Ascending aorta (tissue), 2 donors: ENCODE results near the gene TEX51. TPM values are rescaled to one million over a fixed set of nuclear protein-coding genes. Genes with fewer than 3 reads are reported as not detected.

Source experiments
- DNase-seq, 2 donors: peaks; one replicate each; pipeline ENCODE4 v3.0.0-alpha.2; 2019; ENCODE audit warnings: low spot score in 2 of 2
- H3K27ac ChIP-seq, 2 donors: fragments of 200-600 bp; sonication (generic); one replicate each; pipeline ENCODE4 v1.5.1; 2016 to 2017; ENCODE audit warnings: mild to moderate bottlenecking in 1 of 2
- H3K27me3 ChIP-seq: fragments of 200-600 bp; sonication (generic); one replicate; pipeline ENCODE4 v1.5.1; 2017
- H3K36me3 ChIP-seq, 2 donors: fragments of 200-600 bp; sonication (generic); one replicate each; pipeline ENCODE4 v1.5.1; 2016
- H3K4me1 ChIP-seq, 2 donors: fragments of 200-600 bp; sonication (generic); one replicate each; pipeline ENCODE4 v1.5.1; 2016 to 2017; ENCODE audit warnings: mild to moderate bottlenecking in 1 of 2
- H3K4me3 ChIP-seq, 2 donors: fragments of 200-600 bp; sonication (generic); one replicate each; pipeline ENCODE4 v1.5.1; 2016 to 2017; ENCODE audit warnings: mild to moderate bottlenecking in 1 of 2
- H3K9me3 ChIP-seq, 2 donors: fragments of 200-600 bp; sonication (generic); one replicate each; pipeline ENCODE4 v1.5.1; 2016
- intact Hi-C: fragments of 100-400 bp; cut with DNase I; formaldehyde crosslinking; loops from one replicate; pipeline ENCODE4 v1.15.1; 2023
- total RNA-seq: library from RNA; depleted of rRNA; stranded (reverse); fragments of >200 nt; gene quantifications from one replicate; pipeline ENCODE4 v1.1.0, GENCODE V29; 2016
- TF ChIP-seq, protein P1 (sequence below), 3 experiments: fragments of 200-600 bp in 2 of 3; fragments of 450-650 bp in 1 of 3; sonication (generic) in 2 of 3; IDR thresholded peaks; one replicate each; pipeline ENCODE4 v1.5.1; 2016 to 2019; ENCODE audit warnings: antibody characterized with exemption in 3 of 3, mild to moderate bottlenecking in 1 of 3, moderate library complexity in 1 of 3

The TEX51 gene
- total RNA-seq, 1 donor from 2014 or later, result not detected

DNA sequence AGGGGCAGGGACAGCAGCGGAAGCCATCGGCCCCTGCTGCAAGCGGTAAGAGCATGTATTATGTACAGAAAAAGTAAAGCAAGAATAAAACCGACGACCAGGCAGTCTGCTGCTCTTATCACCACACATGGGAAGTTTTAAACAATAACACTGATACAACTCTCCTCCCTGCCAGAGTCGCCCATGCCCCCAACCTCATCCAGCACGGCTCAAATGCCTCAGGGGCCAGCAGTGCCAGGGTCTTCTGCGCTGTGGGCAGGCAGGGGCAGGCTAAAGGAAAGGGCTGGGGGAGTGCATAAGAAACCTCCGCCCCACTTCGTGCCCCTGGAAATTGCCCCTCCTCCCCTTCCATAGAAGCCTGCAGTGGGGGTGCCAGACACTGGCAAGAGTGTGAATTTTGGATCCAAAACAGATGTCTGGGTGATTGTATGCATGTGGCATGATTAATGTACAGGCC lies 10.1 kb downstream of the TEX51 start:
- TF ChIP-seq, protein P1, sequence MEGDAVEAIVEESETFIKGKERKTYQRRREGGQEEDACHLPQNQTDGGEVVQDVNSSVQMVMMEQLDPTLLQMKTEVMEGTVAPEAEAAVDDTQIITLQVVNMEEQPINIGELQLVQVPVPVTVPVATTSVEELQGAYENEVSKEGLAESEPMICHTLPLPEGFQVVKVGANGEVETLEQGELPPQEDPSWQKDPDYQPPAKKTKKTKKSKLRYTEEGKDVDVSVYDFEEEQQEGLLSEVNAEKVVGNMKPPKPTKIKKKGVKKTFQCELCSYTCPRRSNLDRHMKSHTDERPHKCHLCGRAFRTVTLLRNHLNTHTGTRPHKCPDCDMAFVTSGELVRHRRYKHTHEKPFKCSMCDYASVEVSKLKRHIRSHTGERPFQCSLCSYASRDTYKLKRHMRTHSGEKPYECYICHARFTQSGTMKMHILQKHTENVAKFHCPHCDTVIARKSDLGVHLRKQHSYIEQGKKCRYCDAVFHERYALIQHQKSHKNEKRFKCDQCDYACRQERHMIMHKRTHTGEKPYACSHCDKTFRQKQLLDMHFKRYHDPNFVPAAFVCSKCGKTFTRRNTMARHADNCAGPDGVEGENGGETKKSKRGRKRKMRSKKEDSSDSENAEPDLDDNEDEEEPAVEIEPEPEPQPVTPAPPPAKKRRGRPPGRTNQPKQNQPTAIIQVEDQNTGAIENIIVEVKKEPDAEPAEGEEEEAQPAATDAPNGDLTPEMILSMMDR (IDR thresholded peaks at IDR 0.05), result no peak
- Histone ChIP-seq H3K27ac (no peak overlapping the region), H3K4me3 (no peak overlapping the region), H3K36me3 (no peaks in the 10 kb centered on the region), H3K27me3 (no peaks in the 10 kb centered on the region), H3K4me1 (no peaks in the 10 kb centered on the region), H3K9me3 (no peaks in the 10 kb centered on the region)
- DNase-seq, result no peak
- intact Hi-C loops, result no loop called here

DNA sequence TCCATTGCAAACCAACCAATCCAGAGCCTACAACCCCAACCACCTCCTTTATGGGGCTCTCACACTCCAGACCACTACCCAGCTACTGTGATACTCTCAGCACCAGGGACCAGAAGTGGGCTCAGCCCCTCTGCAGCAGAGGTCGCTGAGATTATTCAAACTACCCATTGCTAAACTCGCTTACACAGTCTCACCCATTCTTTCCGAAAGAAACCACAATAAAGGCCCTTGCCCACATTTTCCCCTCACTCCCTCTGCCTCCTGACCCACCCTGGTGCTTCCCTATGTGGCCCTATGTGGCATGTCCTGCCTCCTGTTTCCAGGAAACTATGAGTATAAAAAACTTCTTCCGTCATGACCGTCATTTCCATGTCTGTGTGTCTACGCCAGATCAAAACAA lies 10.7 kb downstream of the TEX51 start:
- Histone ChIP-seq H3K9me3 (no peaks in the 10 kb centered on the region), H3K4me1 (no peaks in the 10 kb centered on the region), H3K27ac (no peak overlapping the region), H3K27me3 (no peaks in the 10 kb centered on the region), H3K36me3 (no peaks in the 10 kb centered on the region), H3K4me3 (no peak overlapping the region)
- TF ChIP-seq, protein P1 (IDR thresholded peaks at IDR 0.05), result no peak
- no peak for DNase-seq
- intact Hi-C loops, result no loop called here

DNA sequence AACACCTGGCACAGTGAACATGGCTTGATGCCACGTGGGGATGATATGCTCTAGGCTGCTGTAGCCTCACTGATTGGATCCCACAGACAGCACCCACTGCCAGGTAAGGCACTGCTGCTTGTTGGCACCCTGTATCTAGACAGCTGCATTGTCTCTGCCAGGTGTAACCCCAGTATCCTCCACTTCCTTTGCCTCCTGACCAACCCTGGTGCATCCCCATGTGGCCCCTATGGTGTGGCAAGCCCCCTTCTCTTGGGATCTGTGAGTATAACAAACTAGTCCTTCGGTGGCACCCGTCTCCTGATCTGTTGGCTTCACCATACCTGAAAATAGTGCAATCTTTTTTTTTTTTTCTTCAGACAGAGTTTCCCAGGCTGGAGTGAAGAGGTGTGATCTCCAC lies 11.1 kb downstream of the TEX51 start:
- Histone ChIP-seq H3K4me3 (no peak overlapping the region), H3K36me3 (no peaks in the 10 kb centered on the region), H3K27ac (no peak overlapping the region), H3K4me1 (no peaks in the 10 kb centered on the region), H3K9me3 (no peaks in the 10 kb centered on the region), H3K27me3 (no peaks in the 10 kb centered on the region)
- intact Hi-C loops, result no loop called here
- DNase-seq, result no peak
- TF ChIP-seq, protein P1 (IDR thresholded peaks at IDR 0.05), result no peak

DNA sequence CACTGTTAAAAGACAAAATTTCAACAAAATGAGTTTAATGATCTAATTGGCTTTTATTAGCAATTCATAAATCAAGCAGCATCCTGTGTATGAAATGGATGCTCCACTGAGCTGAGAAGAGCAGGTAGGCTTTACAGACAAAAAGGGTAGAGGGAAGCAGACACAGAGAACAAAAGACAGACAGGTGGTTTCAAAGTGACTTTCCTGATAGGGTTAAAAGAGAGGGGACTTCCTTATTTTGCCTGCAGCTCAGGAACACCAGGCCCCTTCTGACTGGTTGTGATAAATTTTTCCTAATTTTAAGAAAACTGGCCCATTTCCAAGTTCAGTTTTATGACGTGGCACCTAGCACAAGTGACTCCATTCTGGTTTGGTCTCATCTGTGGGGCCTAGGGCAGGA lies 11.9 kb downstream of the TEX51 start:
- Histone ChIP-seq H3K27ac (no peak overlapping the region), H3K4me3 (no peak overlapping the region), H3K4me1 (no peaks in the 10 kb centered on the region), H3K36me3 (no peaks in the 10 kb centered on the region), H3K27me3 (no peaks in the 10 kb centered on the region), H3K9me3 (no peaks in the 10 kb centered on the region)
- intact Hi-C loops, result no loop called here
- DNase-seq, result no peak
- TF ChIP-seq, protein P1 (IDR thresholded peaks at IDR 0.05), result no peak

DNA sequence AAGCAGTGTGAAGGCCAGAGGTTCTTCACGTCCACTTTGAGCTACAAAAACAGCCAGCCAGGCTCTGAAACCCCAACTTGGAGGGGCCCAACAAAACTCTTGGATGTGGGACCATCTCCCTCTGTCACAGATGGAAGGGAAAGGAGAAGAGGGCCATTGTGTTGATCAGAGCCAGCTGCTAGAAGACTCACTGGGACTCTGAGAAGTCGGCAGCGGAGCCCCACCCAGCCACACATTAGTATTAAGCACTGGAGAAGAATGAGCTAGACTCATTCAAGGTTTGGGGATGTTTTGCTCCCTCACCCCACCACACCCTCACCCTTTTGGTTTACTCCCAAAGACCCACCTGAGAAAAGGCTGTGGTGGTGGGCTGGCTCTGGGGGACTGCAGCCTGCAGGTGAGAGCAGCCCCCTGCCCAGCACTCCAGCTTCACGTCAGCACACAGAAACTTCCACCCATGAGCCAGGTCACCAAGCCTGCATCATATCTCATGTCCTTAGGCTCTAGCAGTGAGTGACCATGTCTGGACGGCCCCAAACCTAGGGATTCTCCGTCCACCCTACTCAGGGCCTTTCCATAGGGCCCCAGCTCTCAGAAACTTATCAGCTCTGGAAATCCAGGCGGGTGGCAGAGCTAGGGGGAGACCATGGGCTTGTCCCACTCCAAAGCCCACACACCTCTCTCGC lies 12.6 kb downstream of the TEX51 start:
- Histone ChIP-seq H3K9me3 (no peaks in the 10 kb centered on the region), H3K27me3 (no peaks in the 10 kb centered on the region), H3K27ac (no peak overlapping the region), H3K4me3 (no peak overlapping the region), H3K36me3 (no peaks in the 10 kb centered on the region), H3K4me1 (no peaks in the 10 kb centered on the region)
- TF ChIP-seq, protein P1 (IDR thresholded peaks at IDR 0.05), result no peak
- DNase-seq, result no peak
- intact Hi-C loops, result no loop called here

DNA sequence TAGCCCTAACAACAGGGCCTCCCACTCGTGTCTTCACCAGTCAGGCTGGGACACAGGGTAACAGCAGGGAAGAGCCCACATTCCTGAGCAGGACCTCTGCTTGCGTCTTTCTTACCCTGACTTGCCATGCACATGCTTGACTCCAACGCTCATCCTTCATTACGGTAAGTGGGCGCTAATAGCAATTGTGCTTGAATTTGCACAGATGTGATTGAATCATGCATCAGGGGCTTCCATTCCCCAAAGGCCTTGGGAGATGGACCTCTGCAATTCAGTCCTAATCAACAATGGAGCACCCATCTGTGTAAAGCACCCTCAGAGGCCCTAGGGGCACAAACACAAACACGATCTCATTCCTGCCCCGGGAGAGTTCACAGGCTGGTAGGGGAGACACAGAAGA lies 13.5 kb downstream of the TEX51 start:
- Histone ChIP-seq H3K4me3 (no peak overlapping the region), H3K27ac (no peak overlapping the region), H3K9me3 (no peaks in the 10 kb centered on the region), H3K4me1 (no peaks in the 10 kb centered on the region), H3K27me3 (no peaks in the 10 kb centered on the region), H3K36me3 (no peaks in the 10 kb centered on the region)
- DNase-seq, result no peak
- intact Hi-C loops, result no loop called here
- TF ChIP-seq, protein P1 (IDR thresholded peaks at IDR 0.05), result no peak
